Small intestine (tissue), 7 donors: ENCODE measurements around the gene DQX1. TPM values are rescaled to one million over a fixed set of nuclear protein-coding genes. Genes with fewer than 3 reads are reported as not detected.

Source experiments
- DNase-seq, 2 donors: peaks; one replicate each; pipeline versions ENCODE4 v3.0.0 to v3.0.0-alpha.2; 2013
- FAIRE-seq: peaks from 2 replicates; lab custom pipeline; 2012; peaks lifted over from hg19 to GRCh38; lab: Jason Lieb, UNC
- H3K27ac ChIP-seq, 3 donors: one replicate each; pipeline ENCODE4 v1.5.1; 2013; ENCODE audit warnings: low read length in 2 of 3, mild to moderate bottlenecking in 2 of 3, control low read depth in 1 of 3, inconsistent platforms in 1 of 3, low read depth in 1 of 3, moderate library complexity in 1 of 3
- H3K27me3 ChIP-seq, 3 donors: one replicate each; pipeline ENCODE4 v1.6.1; 2013; ENCODE audit warnings: low read length in 3 of 3, inconsistent platforms in 1 of 3; ENCODE audit not compliant: control insufficient read depth in 3 of 3, insufficient read depth in 3 of 3
- H3K36me3 ChIP-seq, 3 donors: one replicate each; pipeline ENCODE4 v1.6.1; 2013; ENCODE audit warnings: low read length in 3 of 3, inconsistent platforms in 1 of 3, low read depth in 1 of 3, mild to moderate bottlenecking in 1 of 3, moderate library complexity in 1 of 3; ENCODE audit not compliant: control insufficient read depth in 3 of 3, insufficient read depth in 2 of 3
- H3K4me1 ChIP-seq, 3 donors: one replicate each; pipeline ENCODE4 v1.6.1; 2013; ENCODE audit warnings: low read length in 2 of 3, inconsistent platforms in 1 of 3, low read depth in 1 of 3, mild to moderate bottlenecking in 1 of 3, moderate library complexity in 1 of 3; ENCODE audit not compliant: control insufficient read depth in 3 of 3, insufficient read depth in 2 of 3
- H3K4me3 ChIP-seq, 3 donors: one replicate each; pipeline ENCODE4 v1.5.1; 2013; ENCODE audit warnings: low read length in 3 of 3, control low read depth in 1 of 3, inconsistent platforms in 1 of 3, low read depth in 1 of 3, mild to moderate bottlenecking in 1 of 3, moderate library complexity in 1 of 3
- H3K9me3 ChIP-seq, 2 donors: one replicate each; pipeline ENCODE4 v1.6.1; 2013; ENCODE audit warnings: low read depth in 1 of 2, low read length in 1 of 2; ENCODE audit not compliant: control insufficient read depth in 2 of 2, insufficient read depth in 1 of 2
- WGBS, 3 donors: extraction: QIAGEN DNeasy Blood & Tissue Kit; methylation state at CpG; one replicate each; pipeline ENCODE4 v1.1.7; 2013; 5-methylcytosine and 5-hydroxymethylcytosine counted together
- polyA plus RNA-seq, 4 donors: library from polyadenylated mRNA; stranded (reverse) in 3 of 4; unstranded in 1 of 4; fragments of 200-250 nt in 3 of 4; fragments of 120-200 nt in 1 of 4; gene quantifications; one replicate each; pipeline versions ENCODE4 v1.2.1 to v1.2.3, GENCODE V29; 2013
- donor health status: healthy with polysubstance abuse.
- donor health status: control.
- donor health status: control.
- donor health status: Bipolar disorder and iron deficiency.
- donor health status: healthy.

The DQX1 gene
- polyA plus RNA-seq, 4 donors: 15.8 to 106 (median 39.6) TPM

GRCh38 chr2:74499940-74500577, 26.0 kb downstream of the DQX1 start:
- FAIRE-seq (no peak), DNase-seq (no peak)
- peak overlapping the region in 2 of 3 donors; percentile 59 to 82 for H3K4me3 ChIP-seq
- H3K9me3 ChIP-seq: no peaks in the 10 kb centered on the region
- peaks cover 0 to 49% (median 0%) of the 10 kb centered on the region in 3 donors for H3K27me3 ChIP-seq
- peak overlapping the region in 1 of 3 donors; percentile 82 for H3K27ac ChIP-seq
- peaks cover 0 to 37% (median 0%) of the 10 kb centered on the region in 3 donors for H3K36me3 ChIP-seq
- H3K4me1 ChIP-seq: peaks cover 0 to 59% (median 0%) of the 10 kb centered on the region in 3 donors
- 38 to 52% (median 47%) methylated on average over 15 of the region's 15 CpGs for WGBS, 3 donors

GRCh38 chr2:74499267-74499939, 26.6 kb downstream of the DQX1 start, which contains the start of gene LBX2:
Gene LBX2 (minus strand): TSS chr2:74499603. CDS start chr2:74499537, 66 bp downstream.
- WGBS, 3 donors: 2 to 6% (median 3%) methylated on average over 55 to 65 of the region's 65 CpGs
- Histone ChIP-seq H3K36me3 (peaks cover 0 to 37% (median 0%) of the 10 kb centered on the region in 3 donors), H3K9me3 (no peaks in the 10 kb centered on the region), H3K27ac (peak within 1 kb of the TSS; percentile 3 to 82 (median 56)), H3K4me3 (peak within 1 kb of the TSS; percentile 27 to 82 (median 59)), H3K27me3 (peaks cover 0 to 49% (median 0%) of the 10 kb centered on the region in 3 donors), H3K4me1 (peaks cover 0 to 53% (median 0%) of the 10 kb centered on the region in 3 donors)
- FAIRE-seq: no peak
- DNase-seq: peak; percentile 31 to 74

GRCh38 chr2:74498500-74499266, 27.3 kb downstream of the DQX1 start:
- Histone ChIP-seq H3K27me3 (peaks cover 0 to 49% (median 0%) of the 10 kb centered on the region in 3 donors), H3K27ac (peak overlapping the region; percentile 3 to 82 (median 56)), H3K9me3 (no peaks in the 10 kb centered on the region), H3K4me1 (peaks cover 0 to 48% (median 0%) of the 10 kb centered on the region in 3 donors), H3K4me3 (peak overlapping the region; percentile 27 to 82 (median 59)), H3K36me3 (peaks cover 0 to 37% (median 0%) of the 10 kb centered on the region in 3 donors)
- WGBS, 3 donors: 2 to 3% (median 2%) methylated on average over 40 to 41 of the region's 41 CpGs
- peak; percentile 68 to 76 for DNase-seq
- no peak for FAIRE-seq

- peaks cover 0 to 48% (median 0%) of the 10 kb centered on the region in 3 donors for H3K4me1 ChIP-seq
- H3K4me3 ChIP-seq: peak overlapping the region; percentile 27 to 82 (median 59)
- 7 to 9% (median 8%) methylated on average over 55 to 61 of the region's 61 CpGs for WGBS, 3 donors
- peaks cover 0 to 44% (median under 1%) of the 10 kb centered on the region in 3 donors for H3K36me3 ChIP-seq
- peaks cover 0 to 45% (median 0%) of the 10 kb centered on the region in 3 donors for H3K27me3 ChIP-seq
- FAIRE-seq (no peak), DNase-seq (peak; percentile 48 to 70)
- peak overlapping the region in 2 of 3 donors; percentile 48 to 82 for H3K27ac ChIP-seq
- no peaks in the 10 kb centered on the region for H3K9me3 ChIP-seq
These were observed 28.1 kb downstream of the DQX1 start for GRCh38 chr2:74497777-74498499.

GRCh38 chr2:74496997-74497776, 28.8 kb downstream of the DQX1 start:
- Histone ChIP-seq H3K4me1 (peaks cover 0 to 55% (median 0%) of the 10 kb centered on the region in 3 donors), H3K36me3 (peaks cover under 1 to 52% (median 6%) of the 10 kb centered on the region in 3 donors), H3K4me3 (peak overlapping the region in 1 of 3 donors; percentile 82), H3K27me3 (peaks cover 0 to 39% (median 0%) of the 10 kb centered on the region in 3 donors), H3K27ac (peak overlapping the region in 1 of 3 donors; percentile 82), H3K9me3 (no peaks in the 10 kb centered on the region)
- peak in 1 of 2 donors; percentile 75 for DNase-seq
- no peak for FAIRE-seq
- 57 to 78% (median 72%) methylated on average over 19 of the region's 19 CpGs for WGBS, 3 donors

- Histone ChIP-seq H3K4me1 (peaks cover 0 to 61% (median 0%) of the 10 kb centered on the region in 3 donors), H3K4me3 (no peak overlapping the region), H3K36me3 (peaks cover 13 to 66% (median 17%) of the 10 kb centered on the region in 3 donors), H3K27ac (no peak overlapping the region), H3K27me3 (peaks cover 0 to 33% (median 0%) of the 10 kb centered on the region in 3 donors), H3K9me3 (no peaks in the 10 kb centered on the region)
- WGBS, 3 donors: 76 to 97% (median 88%) methylated on average over 1 of the region's 1 CpG
- FAIRE-seq (no peak), DNase-seq (no peak)
These were observed 30.6 kb downstream of the DQX1 start for GRCh38 chr2:74495440-74495839.

GRCh38 chr2:74493546-74493945, 32.5 kb downstream of the DQX1 start:
- no peak overlapping the region for H3K4me3 ChIP-seq
- H3K9me3 ChIP-seq: no peaks in the 10 kb centered on the region
- no peak overlapping the region for H3K27ac ChIP-seq
- peaks cover 0 to 66% (median 5%) of the 10 kb centered on the region in 3 donors for H3K4me1 ChIP-seq
- DNase-seq: no peak
- 82 to 97% (median 90%) methylated on average over 3 of the region's 3 CpGs for WGBS, 3 donors
- H3K27me3 ChIP-seq: peaks cover 0 to 16% (median 0%) of the 10 kb centered on the region in 3 donors
- H3K36me3 ChIP-seq: peaks cover 13 to 75% (median 17%) of the 10 kb centered on the region in 3 donors
- no peak for FAIRE-seq
